Panc1 (cell line): ENCODE results near the gene HEATR5A. TPM values are rescaled to one million over a fixed set of nuclear protein-coding genes. Genes with fewer than 3 reads are reported as not detected.

Experiments
- ATAC-seq: fragments of 200-7000 bp; cut with Tn5 transposase; 2 replicates; pipeline ENCODE4 v1.9.1; 2020; ENCODE audit warnings: mild to moderate bottlenecking, moderate library complexity
- BruUV-seq: library from RNA; stranded (reverse); fragments of 400-500 nt; replicated peaks from 2 replicates; lab custom pipeline; 2021; lab: Mats Ljungman, UMichigan
- CTCF ChIA-PET: fragments of 300-600 bp; sonication (Branson Sonifier 250); formaldehyde crosslinking; loops from one replicate; lab custom pipeline; 2022; ENCODE audit warnings: antibody characterized with exemption; lab: Charles Lee
- POLR2A ChIA-PET: fragments of 300-600 bp; sonication (Branson Sonifier 250); formaldehyde crosslinking; loops from one replicate; lab custom pipeline; 2022; ENCODE audit warnings: antibody characterized with exemption; lab: Charles Lee
- DNase-seq: peaks from one replicate; pipeline ENCODE4 v3.0.0-alpha.2; 2010; ENCODE audit warnings: low read depth, low spot score
- H3K27ac ChIP-seq: 2 replicates; pipeline ENCODE4 v1.5.1; 2011; ENCODE audit warnings: mild to moderate bottlenecking, low read length, inconsistent platforms
- H3K27me3 ChIP-seq: fragments of 200-500 bp; sonication (Bioruptor generic); 2 replicates; pipeline ENCODE4 v1.6.0; 2014; ENCODE audit warnings: low read length, inconsistent platforms; ENCODE audit not compliant: control insufficient read depth, insufficient read depth
- H3K36me3 ChIP-seq: fragments of 200-500 bp; sonication (Bioruptor generic); 2 replicates; pipeline ENCODE4 v1.5.1; 2014; ENCODE audit warnings: inconsistent platforms, mild to moderate bottlenecking, low read length, moderate library complexity; ENCODE audit not compliant: control insufficient read depth, insufficient read depth
- H3K4me1 ChIP-seq: 2 replicates; pipeline ENCODE4 v1.5.1; 2011; ENCODE audit warnings: inconsistent platforms, mild to moderate bottlenecking, low read length, moderate library complexity; ENCODE audit not compliant: control insufficient read depth, insufficient read depth
- H3K4me3 ChIP-seq, 2 experiments: 2 replicates each; pipeline ENCODE4 v1.5.1; 2011 to 2012; ENCODE audit warnings: low read depth in 2 of 2, low read length in 2 of 2, mild to moderate bottlenecking in 2 of 2, inconsistent platforms in 1 of 2, moderate library complexity in 1 of 2
- H3K9me3 ChIP-seq: fragments of 200-500 bp; sonication (Bioruptor generic); 2 replicates; pipeline ENCODE4 v1.5.1; 2014; ENCODE audit warnings: low read depth, mild to moderate bottlenecking, inconsistent platforms, low read length, moderate library complexity; ENCODE audit not compliant: control insufficient read depth, insufficient read depth
- CTCF ChIP-seq: fragments of 450-650 bp; IDR thresholded peaks from 2 replicates; pipeline ENCODE4 v1.5.1; 2017; ENCODE audit warnings: mild to moderate bottlenecking
- POLR2AphosphoS5 ChIP-seq: IDR thresholded peaks from 2 replicates; pipeline ENCODE4 v1.6.1; 2012; ENCODE audit warnings: mild to moderate bottlenecking, low read depth, low read length, moderate library complexity
- REST ChIP-seq, 2 experiments: IDR thresholded peaks; 2 replicates each; pipeline ENCODE4 v1.6.1; 2011 to 2012; ENCODE audit warnings: low read depth in 2 of 2, control low read depth in 1 of 2, low read length in 1 of 2, mild to moderate bottlenecking in 1 of 2, moderate library complexity in 1 of 2; ENCODE audit not compliant: insufficient read depth in 1 of 2
- SIN3A ChIP-seq: IDR thresholded peaks from 2 replicates; pipeline ENCODE4 v1.6.1; 2012; ENCODE audit warnings: low read depth, mild to moderate bottlenecking, low read length, moderate library complexity, borderline replicate concordance; ENCODE audit not compliant: insufficient read depth
- TCF7L2 ChIP-seq: IDR thresholded peaks from 2 replicates; pipeline ENCODE4 v1.6.1; 2011; ENCODE audit warnings: mild to moderate bottlenecking, low read depth, low read length, inconsistent platforms
- in situ Hi-C: cut with HindIII; loops from 2 replicates; pipeline ENCODE4 v1.10.0; 2016; ENCODE audit warnings: low sequenced_read_pairs, low pct_unique_long_range_greater_than_20kb
- intact Hi-C: fragments of 100-400 bp; cut with micrococcal nuclease; formaldehyde crosslinking; loops from one replicate; pipeline ENCODE4 v1.10.0; 2022; ENCODE audit not compliant: unreplicated experiment
- total RNA-seq: library from RNA; stranded (reverse); gene quantifications from one replicate; pipeline ENCODE4 v1.2.1, GENCODE V29; 2021; ENCODE audit not compliant: unreplicated experiment

HEATR5A gene
- total RNA-seq, 1 experiment from 2014 or later = 22.0 TPM

DNA sequence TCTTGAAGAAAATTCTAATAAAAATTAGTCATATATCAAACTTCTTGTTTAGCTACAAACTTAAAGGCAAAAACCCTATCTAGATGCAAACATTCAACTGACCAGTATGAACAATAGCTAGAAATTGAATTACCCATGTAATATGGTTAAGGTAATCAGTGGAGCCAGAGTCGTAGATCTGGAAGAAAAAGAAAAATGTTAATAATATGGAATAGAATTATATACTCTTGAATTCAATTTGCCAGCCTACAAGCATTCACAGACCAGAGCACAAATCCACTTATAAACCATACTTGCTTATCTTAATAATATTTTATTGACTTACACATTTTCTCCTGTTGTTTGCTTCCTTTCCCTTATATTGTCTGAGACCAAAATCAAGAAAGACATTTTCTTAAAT is 7.7 kb upstream of the HEATR5A start:
- intact Hi-C loops = no loop called here
- Histone ChIP-seq H3K4me1 (no peaks in the 10 kb centered on the region), H3K27me3 (no peaks in the 10 kb centered on the region), H3K4me3 (no peak overlapping the region), H3K27ac (no peak overlapping the region), H3K9me3 (no peaks in the 10 kb centered on the region), H3K36me3 (no peaks in the 10 kb centered on the region)
- in situ Hi-C loops = no loop called here
- no peak for TF ChIP-seq TCF7L2
- TF ChIP-seq CTCF = no peak
- no peak for TF ChIP-seq SIN3A
- no peak for TF ChIP-seq REST (IDR thresholded peaks at IDR 0.05; ENCODE audit: insufficient read depth in 1 of 2, low read depth in 2 of 2, low read length in 1 of 2)
- no peak for TF ChIP-seq POLR2AphosphoS5
- POLR2A ChIA-PET = no interaction called here
- BruUV-seq = no TSS peak
- ATAC-seq = no peak
- CTCF ChIA-PET = no interaction called here
- no peak for DNase-seq

GRCh38 chr14:31426663-31427062 is 6.3 kb upstream of the HEATR5A start:
- Histone ChIP-seq H3K4me3 (no peak overlapping the region), H3K27me3 (no peaks in the 10 kb centered on the region), H3K9me3 (no peaks in the 10 kb centered on the region), H3K36me3 (no peaks in the 10 kb centered on the region), H3K4me1 (no peaks in the 10 kb centered on the region), H3K27ac (no peak overlapping the region)
- ChIA-PET POLR2A (no interaction called here), CTCF (no interaction called here)
- in situ Hi-C loops = no loop called here
- ATAC-seq (no peak), DNase-seq (no peak)
- intact Hi-C loops = no loop called here
- TF ChIP-seq POLR2AphosphoS5 (no peak), REST (IDR thresholded peaks at IDR 0.05; ENCODE audit: insufficient read depth in 1 of 2, low read depth in 2 of 2, low read length in 1 of 2) (no peak), CTCF (no peak), SIN3A (no peak), TCF7L2 (no peak)
- BruUV-seq = no TSS peak
